Activated CD4-positive, alpha-beta memory T cell treated with anti-CD3 and anti-CD28 coated beads, Interleukin-2, amount 10 ng/mL, durations not matched to agents 7 days and 5 days (primary cell): ENCODE results near the gene UNC119. TPM values are rescaled to one million over a fixed set of nuclear protein-coding genes. Genes with fewer than 3 reads are reported as not detected.
"Not testable (repeated sequence)": the region's sequence is repeated elsewhere in the genome, so short reads cannot be mapped to it uniquely, and the experiment has no call there.

ENCODE experiments used
- CTCF ChIA-PET: fragments of 350-600 bp; sonication (Branson Sonifier 250); formaldehyde crosslinking; loops from one replicate; lab custom pipeline; 2021; ENCODE audit warnings: antibody characterized with exemption, inconsistent platforms; lab: Charles Lee
- POLR2A ChIA-PET: fragments of 350-600 bp; sonication (Branson Sonifier 250); formaldehyde crosslinking; loops from one replicate; lab custom pipeline; 2021; ENCODE audit warnings: antibody characterized with exemption; lab: Charles Lee
- DNase-seq: peaks from one replicate; pipeline ENCODE4 v3.0.0-alpha.2; 2020
- H3K27ac Mint-ChIP-seq: one replicate; pipeline ENCODE4 v1.8.0; 2021; ENCODE audit warnings: mild to moderate bottlenecking, mixed read lengths
- H3K27me3 Mint-ChIP-seq: one replicate; pipeline ENCODE4 v1.8.0; 2021; ENCODE audit warnings: mixed read lengths
- H3K36me3 Mint-ChIP-seq: one replicate; pipeline ENCODE4 v1.8.0; 2021; ENCODE audit warnings: low read depth, mixed read lengths
- H3K4me1 Mint-ChIP-seq: one replicate; pipeline ENCODE4 v1.8.0; 2021; ENCODE audit warnings: mixed read lengths
- H3K4me3 Mint-ChIP-seq: one replicate; pipeline ENCODE4 v1.8.0; 2021; ENCODE audit warnings: mild to moderate bottlenecking, mixed read lengths
- H3K9me3 Mint-ChIP-seq: one replicate; pipeline ENCODE4 v1.8.0; 2021; ENCODE audit warnings: mixed read lengths
- total RNA-seq, 2 experiments: library from RNA; stranded (reverse); gene quantifications; one replicate each; pipeline ENCODE4 v1.2.3, GENCODE V29; 2021

Gene UNC119
- total RNA-seq, 2 experiments from 2014 or later, result 46.2 to 61.1 TPM

- Mint-ChIP-seq H3K4me1 (no peaks in the 10 kb centered on the region), H3K27me3 (no peaks in the 10 kb centered on the region), H3K9me3 (no peaks in the 10 kb centered on the region), H3K36me3 (no peaks in the 10 kb centered on the region), H3K4me3 (no peak overlapping the region), H3K27ac (no peak overlapping the region)
- POLR2A ChIA-PET, result interaction anchor here (1.0 kb wide), 1 partner anchor 29 kb away, joined by 3 read pairs; no protein-coding TSS in a partner anchor
- DNase-seq, result no peak
- CTCF ChIA-PET, result no interaction called here
Measured at GRCh38 chr17:28524476-28525424, 27.7 kb downstream of the UNC119 start.

GRCh38 chr17:28523876-28524275 lies 28.5 kb downstream of the UNC119 start:
- H3K27me3 Mint-ChIP-seq, result no peaks in the 10 kb centered on the region
- H3K36me3 Mint-ChIP-seq, result no peaks in the 10 kb centered on the region
- CTCF ChIA-PET, result no interaction called here
- H3K9me3 Mint-ChIP-seq, result no peaks in the 10 kb centered on the region
- no peak overlapping the region for H3K27ac Mint-ChIP-seq
- DNase-seq, result no peak
- no peaks in the 10 kb centered on the region for H3K4me1 Mint-ChIP-seq
- H3K4me3 Mint-ChIP-seq, result no peak overlapping the region
- POLR2A ChIA-PET, result interaction anchor here (1.0 kb wide), 1 partner anchor 29 kb away, joined by 3 read pairs; no protein-coding TSS in a partner anchor

GRCh38 chr17:28523186-28523585 lies 29.2 kb downstream of the UNC119 start:
- Mint-ChIP-seq H3K27me3 (no peaks in the 10 kb centered on the region), H3K36me3 (no peaks in the 10 kb centered on the region), H3K9me3 (no peaks in the 10 kb centered on the region), H3K4me1 (no peaks in the 10 kb centered on the region), H3K4me3 (no peak overlapping the region), H3K27ac (no peak overlapping the region)
- ChIA-PET POLR2A (no interaction called here), CTCF (no interaction called here)
- no peak for DNase-seq

GRCh38 chr17:28522281-28522680 lies 30.1 kb downstream of the UNC119 start:
- DNase-seq, H3K36me3 Mint-ChIP-seq, H3K4me3 Mint-ChIP-seq, H3K9me3 Mint-ChIP-seq, H3K27ac Mint-ChIP-seq, H3K27me3 Mint-ChIP-seq, POLR2A ChIA-PET, H3K4me1 Mint-ChIP-seq, CTCF ChIA-PET: not testable (repeated sequence)

- Mint-ChIP-seq H3K36me3 (no peaks in the 10 kb centered on the region), H3K27me3 (no peaks in the 10 kb centered on the region), H3K4me1 (no peaks in the 10 kb centered on the region), H3K4me3 (no peak overlapping the region), H3K9me3 (no peaks in the 10 kb centered on the region), H3K27ac (no peak overlapping the region)
- POLR2A ChIA-PET, result interaction anchor here (0.7 kb wide), 1 partner anchor 57 kb away, joined by 3 read pairs; no protein-coding TSS in a partner anchor
- CTCF ChIA-PET, result no interaction called here
- DNase-seq, result no peak
Measured at GRCh38 chr17:28521311-28522085, 30.9 kb downstream of the UNC119 start.

GRCh38 chr17:28520687-28521086 lies 31.7 kb downstream of the UNC119 start:
- Mint-ChIP-seq H3K4me3 (no peak overlapping the region), H3K4me1 (no peaks in the 10 kb centered on the region), H3K27me3 (no peaks in the 10 kb centered on the region), H3K27ac (no peak overlapping the region), H3K36me3 (no peaks in the 10 kb centered on the region), H3K9me3 (peaks cover 6% of the 10 kb centered on the region)
- DNase-seq, result no peak
- CTCF ChIA-PET, result interaction anchor here (1.0 to 1.3 kb wide), 2 partner anchors 17 to 25 kb away, joined by 4 read pairs; no protein-coding TSS in a partner anchor
- POLR2A ChIA-PET, result interaction anchor here (1.0 kb wide), 1 partner anchor 51 kb away, joined by 3 read pairs; the partner anchor contains the start of gene PIGS

GRCh38 chr17:28519236-28519635 lies 33.2 kb downstream of the UNC119 start:
- POLR2A ChIA-PET, result interaction anchor here (0.8 kb wide), 1 partner anchor 15 kb away, joined by 4 read pairs; no protein-coding TSS in a partner anchor
- Mint-ChIP-seq H3K9me3 (peaks cover 6% of the 10 kb centered on the region), H3K27ac (no peak overlapping the region), H3K36me3 (no peaks in the 10 kb centered on the region), H3K4me1 (no peaks in the 10 kb centered on the region), H3K4me3 (no peak overlapping the region), H3K27me3 (no peaks in the 10 kb centered on the region)
- CTCF ChIA-PET, result interaction anchor here (1.3 kb wide), 1 partner anchor 18 kb away, joined by 4 read pairs; no protein-coding TSS in a partner anchor
- DNase-seq, result no peak

GRCh38 chr17:28518578-28518977 lies 33.8 kb downstream of the UNC119 start:
- H3K27me3 Mint-ChIP-seq, result peaks cover 4% of the 10 kb centered on the region
- H3K36me3 Mint-ChIP-seq, result no peaks in the 10 kb centered on the region
- H3K4me3 Mint-ChIP-seq, result no peak overlapping the region
- ChIA-PET POLR2A (no interaction called here), CTCF (no interaction called here)
- H3K4me1 Mint-ChIP-seq, result no peaks in the 10 kb centered on the region
- H3K9me3 Mint-ChIP-seq, result peaks cover 6% of the 10 kb centered on the region
- no peak for DNase-seq
- H3K27ac Mint-ChIP-seq, result no peak overlapping the region

- ChIA-PET POLR2A (no interaction called here), CTCF (no interaction called here)
- Mint-ChIP-seq H3K27ac (no peak overlapping the region), H3K36me3 (no peaks in the 10 kb centered on the region), H3K4me1 (no peaks in the 10 kb centered on the region), H3K27me3 (peaks cover 4% of the 10 kb centered on the region), H3K9me3 (peaks cover 6% of the 10 kb centered on the region), H3K4me3 (no peak overlapping the region)
- DNase-seq, result no peak
Measured at GRCh38 chr17:28518132-28518531, 34.3 kb downstream of the UNC119 start.

GRCh38 chr17:28515518-28515917 lies 36.9 kb downstream of the UNC119 start:
- CTCF ChIA-PET, result no interaction called here
- no peaks in the 10 kb centered on the region for H3K36me3 Mint-ChIP-seq
- no peak overlapping the region for H3K27ac Mint-ChIP-seq
- peaks cover 6% of the 10 kb centered on the region for H3K27me3 Mint-ChIP-seq
- no peaks in the 10 kb centered on the region for H3K4me1 Mint-ChIP-seq
- H3K9me3 Mint-ChIP-seq, result peaks cover 6% of the 10 kb centered on the region
- DNase-seq, result no peak
- no peak overlapping the region for H3K4me3 Mint-ChIP-seq
- POLR2A ChIA-PET, result no interaction called here

GRCh38 chr17:28514561-28515002 lies 37.8 kb downstream of the UNC119 start:
- Mint-ChIP-seq H3K36me3 (no peaks in the 10 kb centered on the region), H3K4me3 (no peak overlapping the region), H3K4me1 (no peaks in the 10 kb centered on the region), H3K9me3 (peaks cover 6% of the 10 kb centered on the region), H3K27me3 (peaks cover 11% of the 10 kb centered on the region), H3K27ac (no peak overlapping the region)
- ChIA-PET POLR2A (no interaction called here), CTCF (interaction anchor here (0.6 kb wide), 1 partner anchor 162 kb away, joined by 3 read pairs; no protein-coding TSS in a partner anchor)
- no peak for DNase-seq

GRCh38 chr17:28513476-28513875 lies 38.9 kb downstream of the UNC119 start:
- Mint-ChIP-seq H3K4me3 (no peak overlapping the region), H3K9me3 (peaks cover 6% of the 10 kb centered on the region), H3K27me3 (peaks cover 11% of the 10 kb centered on the region), H3K36me3 (no peaks in the 10 kb centered on the region), H3K27ac (no peak overlapping the region), H3K4me1 (no peaks in the 10 kb centered on the region)
- DNase-seq, result no peak
- ChIA-PET CTCF (no interaction called here), POLR2A (no interaction called here)
